HG03354 (cell line): ENCODE results near the gene PCAT6.
A peak's percentile ranks its signal among the peaks of the same experiment; 100 is the strongest.
"Not testable (repeated sequence)": the region's sequence is repeated elsewhere in the genome, so short reads cannot be mapped to it uniquely, and the experiment has no call there.

ENCODE experiments used
- ATAC-seq: cut with Tn5 transposase; IDR thresholded peaks from one replicate; pipeline ENCODE4 v1.9.1; 2021; ENCODE audit warnings: mild to moderate bottlenecking; ENCODE audit not compliant: unreplicated experiment, poor library complexity, severe bottlenecking

PCAT6 gene

DNA sequence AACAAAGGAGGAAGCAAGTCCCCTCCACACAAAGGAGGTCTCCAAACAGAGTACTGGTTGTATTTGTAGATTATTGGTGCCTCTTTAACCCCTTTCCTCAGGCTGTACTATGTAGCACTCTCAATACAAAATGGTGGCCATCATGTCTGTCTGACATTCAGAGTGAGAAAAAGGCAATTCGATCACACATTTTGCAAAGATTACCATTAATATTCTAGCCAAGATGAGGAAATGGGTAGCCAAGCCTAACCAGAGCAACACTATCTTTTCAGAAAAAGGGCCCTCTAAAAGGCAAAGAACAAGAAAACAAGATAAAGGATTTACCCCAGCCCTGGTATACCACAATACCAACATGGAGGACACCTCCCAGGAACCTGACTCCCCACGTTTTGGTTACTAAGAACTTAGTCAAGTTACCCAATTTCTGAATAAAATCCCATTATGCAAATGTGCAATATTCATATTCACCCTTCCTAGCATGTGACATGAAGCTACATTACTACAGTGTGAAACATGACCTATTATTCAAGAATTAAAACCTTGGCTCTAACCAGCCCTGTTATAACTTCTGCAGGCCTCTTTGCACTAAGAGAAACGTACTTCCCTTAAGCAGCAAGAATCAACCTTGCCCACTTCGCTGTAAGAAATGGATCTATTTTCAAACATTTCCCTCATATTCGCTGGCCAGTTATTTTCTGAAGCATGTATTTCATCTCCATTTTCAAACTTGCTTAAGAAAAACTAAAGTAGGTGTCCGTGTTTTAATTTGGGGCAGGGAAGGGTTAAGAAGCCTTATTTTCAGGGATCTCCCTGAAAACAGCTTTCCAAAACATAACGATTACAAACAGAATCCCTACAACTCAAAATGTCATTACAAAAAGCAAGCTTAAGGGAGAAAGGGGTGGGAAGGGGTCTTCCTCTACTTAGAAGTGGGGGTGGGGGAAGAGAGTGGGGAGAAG, 4.6 kb upstream of the PCAT6 start:
- no peak for ATAC-seq

GRCh38 chr1:202806845-202807450, 3.8 kb upstream of the PCAT6 start:
- no peak for ATAC-seq

- no peak for ATAC-seq
These were observed 3.3 kb upstream of the PCAT6 start for GRCh38 chr1:202807451-202807925.

GRCh38 chr1:202807926-202808757, 2.6 kb upstream of the PCAT6 start, which contains the start of gene KDM5B:
Gene KDM5B (minus strand): TSS chr1:202808421. CDS start chr1:202808305, 116 bp downstream.
- ATAC-seq = no peak

DNA sequence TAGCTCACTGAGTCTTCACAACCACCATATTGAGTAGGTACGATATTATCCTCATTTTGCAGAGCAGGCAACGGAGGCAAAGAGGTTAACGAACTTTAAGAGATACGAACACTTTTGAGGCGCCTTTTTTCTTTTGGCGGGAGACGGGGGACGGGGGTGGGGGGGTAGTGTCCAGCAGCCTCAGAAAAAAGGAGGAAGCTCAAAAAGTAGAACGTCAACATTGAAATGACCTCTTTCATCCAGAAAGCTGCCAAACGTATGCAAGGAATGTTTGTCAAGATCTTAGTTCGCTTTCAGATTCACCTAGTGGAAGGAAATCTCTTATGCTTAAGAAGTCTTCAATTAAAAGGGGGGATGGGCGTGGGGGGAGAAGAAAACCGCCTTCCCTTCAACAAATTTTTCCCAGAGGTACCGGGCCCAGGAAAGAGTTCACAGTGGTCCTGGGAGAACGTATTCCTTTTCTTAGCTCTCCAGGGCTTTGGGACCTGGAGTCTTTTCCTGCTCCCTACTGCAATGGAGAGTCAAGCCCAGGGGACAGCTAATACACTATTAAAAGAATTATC, 1.1 kb upstream of the PCAT6 start:
- no peak for ATAC-seq

GRCh38 chr1:202810193-202810614, 550 bp upstream of the PCAT6 start:
- ATAC-seq = no peak

GRCh38 chr1:202811296-202812175, 782 bp downstream of the PCAT6 start:
- peak; percentile 4 for ATAC-seq

- ATAC-seq = no peak
These were observed 1.6 kb downstream of the PCAT6 start for GRCh38 chr1:202812176-202813026.

DNA sequence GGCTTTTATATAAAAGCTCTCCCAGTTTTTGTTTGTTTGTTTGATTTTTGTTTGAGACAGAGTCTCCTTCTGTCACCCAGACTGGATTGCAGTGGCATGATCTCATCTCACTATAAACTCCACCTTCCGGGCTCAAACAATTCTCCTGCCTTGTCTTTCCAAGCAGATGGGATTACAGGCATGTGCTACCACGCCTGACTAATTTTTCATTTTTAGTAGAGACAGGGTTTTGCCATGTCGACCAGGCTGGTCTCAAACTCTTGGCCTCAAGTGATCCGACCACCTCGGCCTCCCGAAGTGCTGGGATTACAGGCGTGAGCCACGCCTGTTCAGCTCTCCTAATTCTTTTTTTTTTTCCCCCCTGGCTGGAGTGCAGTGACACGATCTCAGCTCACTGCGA, 4.4 kb downstream of the PCAT6 start:
- no peak for ATAC-seq

GRCh38 chr1:202818819-202819218, 8.1 kb downstream of the PCAT6 start:
- no peak for ATAC-seq

GRCh38 chr1:202821467-202821866, 10.7 kb downstream of the PCAT6 start:
- no peak for ATAC-seq

DNA sequence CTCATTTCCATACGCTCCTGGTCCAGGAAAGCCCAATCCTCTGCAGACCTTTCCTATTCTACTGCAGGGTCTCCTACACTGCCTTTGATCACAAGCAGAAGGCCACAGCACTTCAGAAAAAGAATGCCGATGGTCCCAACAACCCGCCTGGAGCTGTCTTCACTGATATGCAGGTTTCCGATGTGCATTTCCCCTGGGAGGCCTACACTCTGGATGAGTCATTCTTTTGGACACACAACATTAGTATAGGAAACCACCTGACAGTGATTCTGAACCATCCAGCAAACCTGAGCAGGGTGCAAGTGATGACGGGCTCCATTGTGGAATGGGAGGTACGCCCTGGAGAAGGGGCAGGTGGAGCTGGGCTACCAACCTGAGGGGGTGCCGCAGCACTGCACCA, 15.0 kb downstream of the PCAT6 start:
- ATAC-seq = no peak

DNA sequence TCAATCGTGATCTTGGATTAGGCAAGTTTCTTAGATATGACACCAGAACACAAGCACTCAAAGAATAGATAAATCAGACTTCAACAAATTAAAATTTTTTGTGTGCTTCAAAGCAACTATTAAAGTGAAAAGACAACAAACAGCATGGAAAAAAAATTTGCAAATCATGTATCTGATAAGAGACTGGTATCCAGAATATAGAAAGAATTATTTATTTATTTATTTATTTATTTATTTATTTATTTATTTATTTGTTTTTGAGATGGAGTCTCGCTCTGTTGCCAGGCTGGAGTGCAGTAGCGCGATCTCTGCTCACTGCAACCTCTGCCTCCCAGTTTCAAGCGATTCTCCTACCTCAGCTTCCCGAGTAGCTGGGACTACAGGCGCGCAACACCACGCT, 18.5 kb downstream of the PCAT6 start:
- ATAC-seq = not testable (repeated sequence)

GRCh38 chr1:202831906-202832305, 21.2 kb downstream of the PCAT6 start:
- no peak for ATAC-seq

- no peak for ATAC-seq
These were observed 24.2 kb downstream of the PCAT6 start for GRCh38 chr1:202834771-202835547.

GRCh38 chr1:202835548-202836072, 24.9 kb downstream of the PCAT6 start:
- ATAC-seq = no peak
